ENCODE data around the gene SLC26A8. TPM values are rescaled to one million over a fixed set of nuclear protein-coding genes. Genes with fewer than 3 reads are reported as not detected.

SLC26A8 gene
- total RNA-seq, 1 donor from 2014 or later, result not detected

- no peak for DNase-seq (ENCODE audit: low read depth)
- Histone ChIP-seq H3K36me3 (ENCODE audit: control insufficient read depth, insufficient read depth, low read length) (peaks cover 2% of the 10 kb centered on the region), H3K4me3 (ENCODE audit: low read depth, low read length) (no peak overlapping the region), H3K27me3 (ENCODE audit: control insufficient read depth, insufficient read depth, low read length) (no peaks in the 10 kb centered on the region)
- TF ChIP-seq CTCF (IDR thresholded peaks at IDR 0.05; ENCODE audit: insufficient read depth, low read length, severe bottlenecking), result no peak
- no peak for FAIRE-seq
Measured at GRCh38 chr6:35907750-35908149, 116.7 kb downstream of the SLC26A8 start.

- no peak for TF ChIP-seq CTCF (IDR thresholded peaks at IDR 0.05; ENCODE audit: insufficient read depth, low read length, severe bottlenecking)
- Histone ChIP-seq H3K36me3 (ENCODE audit: control insufficient read depth, insufficient read depth, low read length) (peaks cover 2% of the 10 kb centered on the region), H3K27me3 (ENCODE audit: control insufficient read depth, insufficient read depth, low read length) (no peaks in the 10 kb centered on the region), H3K4me3 (ENCODE audit: low read depth, low read length) (no peak overlapping the region)
- no peak for FAIRE-seq
- DNase-seq (ENCODE audit: low read depth), result no peak
Measured at GRCh38 chr6:35906499-35906846, 118.0 kb downstream of the SLC26A8 start.

GRCh38 chr6:35905841-35906498 is 118.5 kb downstream of the SLC26A8 start:
- TF ChIP-seq CTCF (IDR thresholded peaks at IDR 0.05; ENCODE audit: insufficient read depth, low read length, severe bottlenecking), result no peak
- H3K27me3 ChIP-seq (ENCODE audit: control insufficient read depth, insufficient read depth, low read length), result no peaks in the 10 kb centered on the region
- H3K4me3 ChIP-seq (ENCODE audit: low read depth, low read length), result no peak overlapping the region
- no peak for DNase-seq (ENCODE audit: low read depth)
- no peak for FAIRE-seq
- peaks cover 2% of the 10 kb centered on the region for H3K36me3 ChIP-seq (ENCODE audit: control insufficient read depth, insufficient read depth, low read length)

- Histone ChIP-seq H3K36me3 (ENCODE audit: control insufficient read depth, insufficient read depth, low read length) (peaks cover 3% of the 10 kb centered on the region), H3K4me3 (ENCODE audit: low read depth, low read length) (no peak overlapping the region), H3K27me3 (ENCODE audit: control insufficient read depth, insufficient read depth, low read length) (no peaks in the 10 kb centered on the region)
- DNase-seq (ENCODE audit: low read depth), result no peak
- FAIRE-seq, result no peak
- TF ChIP-seq CTCF (IDR thresholded peaks at IDR 0.05; ENCODE audit: insufficient read depth, low read length, severe bottlenecking), result no peak
Measured at GRCh38 chr6:35905141-35905785, 119.2 kb downstream of the SLC26A8 start.

GRCh38 chr6:35903679-35904078 is 120.8 kb downstream of the SLC26A8 start:
- FAIRE-seq, result no peak
- H3K4me3 ChIP-seq (ENCODE audit: low read depth, low read length), result no peak overlapping the region
- DNase-seq (ENCODE audit: low read depth), result no peak
- no peaks in the 10 kb centered on the region for H3K27me3 ChIP-seq (ENCODE audit: control insufficient read depth, insufficient read depth, low read length)
- peaks cover 2% of the 10 kb centered on the region for H3K36me3 ChIP-seq (ENCODE audit: control insufficient read depth, insufficient read depth, low read length)
- TF ChIP-seq CTCF (IDR thresholded peaks at IDR 0.05; ENCODE audit: insufficient read depth, low read length, severe bottlenecking), result no peak
